NCI-H2171 treated with DMSO at 0.1 percent for 48 hours (cell line): ENCODE data around the gene SEC61A1.

ENCODE experiments used
- DNase-seq: peaks from one replicate; lab custom pipeline; 2025; lab: John Stamatoyannopoulos, UW

Gene SEC61A1

GRCh38 chr3:128113817-128114794, 61.9 kb downstream of the SEC61A1 start:
- no peak for DNase-seq
